Measurements from ENCODE around the gene KCNJ6.

Gene KCNJ6

GRCh38 chr21:37562920-37563640 is 353.2 kb downstream of the KCNJ6 start:
- no peak for DNase-seq

GRCh38 chr21:37561941-37562919 is 354.0 kb downstream of the KCNJ6 start:
- no peak for DNase-seq

- no peak for DNase-seq
Measured at GRCh38 chr21:37561506-37561905, 354.8 kb downstream of the KCNJ6 start.

- DNase-seq = no peak
Measured at GRCh38 chr21:37560385-37560784, 355.9 kb downstream of the KCNJ6 start.

GRCh38 chr21:37558676-37559211 is 357.5 kb downstream of the KCNJ6 start:
- no peak for DNase-seq
